Parathyroid adenoma (tissue), 2 donors: ENCODE results near the gene BLCAP.
"Not testable (repeated sequence)": the region's sequence is repeated elsewhere in the genome, so short reads cannot be mapped to it uniquely, and the experiment has no call there.

ENCODE experiments used
- H2AFZ ChIP-seq: fragments of 300-600 bp; sonication (generic); one replicate; pipeline ENCODE4 v1.7.0; 2017; ENCODE audit warnings: antibody characterized with exemption, mild to moderate bottlenecking
- H3K27ac ChIP-seq: fragments of 300-600 bp; sonication (generic); one replicate; pipeline ENCODE4 v1.7.0; 2017
- H3K27me3 ChIP-seq: fragments of 300-600 bp; sonication (generic); one replicate; pipeline ENCODE4 v1.7.0; 2017; ENCODE audit warnings: low read length; ENCODE audit not compliant: control insufficient read depth, insufficient read depth
- H3K36me3 ChIP-seq: fragments of 300-600 bp; sonication (generic); one replicate; pipeline ENCODE4 v1.7.0; 2017; ENCODE audit warnings: low read length; ENCODE audit not compliant: control insufficient read depth, insufficient read depth
- H3K4me1 ChIP-seq: fragments of 300-600 bp; sonication (generic); one replicate; pipeline ENCODE4 v1.7.0; 2017; ENCODE audit warnings: control low read depth
- H3K4me2 ChIP-seq: fragments of 300-600 bp; sonication (generic); one replicate; pipeline ENCODE4 v1.7.0; 2017; ENCODE audit warnings: low read length
- H3K4me3 ChIP-seq: fragments of 300-600 bp; sonication (generic); one replicate; pipeline ENCODE4 v1.7.0; 2017; ENCODE audit warnings: low read depth, low read length
- H3K79me2 ChIP-seq: fragments of 300-600 bp; sonication (generic); one replicate; pipeline ENCODE4 v1.7.0; 2017; ENCODE audit warnings: control low read depth
- H3K9ac ChIP-seq: fragments of 300-600 bp; sonication (generic); one replicate; pipeline ENCODE4 v1.7.0; 2017; ENCODE audit warnings: mild to moderate bottlenecking
- H3K9me3 ChIP-seq: fragments of 300-600 bp; sonication (generic); one replicate; pipeline ENCODE4 v1.7.0; 2017; ENCODE audit warnings: low read length; ENCODE audit not compliant: control insufficient read depth
- TF ChIP-seq, protein P1 (sequence below): fragments of 300-600 bp; sonication (generic); IDR thresholded peaks from one replicate; pipeline ENCODE4 v1.7.0; 2017; ENCODE audit warnings: antibody characterized with exemption, mild to moderate bottlenecking
- donor health status: primary hyperparathyroidism.

The BLCAP gene

DNA sequence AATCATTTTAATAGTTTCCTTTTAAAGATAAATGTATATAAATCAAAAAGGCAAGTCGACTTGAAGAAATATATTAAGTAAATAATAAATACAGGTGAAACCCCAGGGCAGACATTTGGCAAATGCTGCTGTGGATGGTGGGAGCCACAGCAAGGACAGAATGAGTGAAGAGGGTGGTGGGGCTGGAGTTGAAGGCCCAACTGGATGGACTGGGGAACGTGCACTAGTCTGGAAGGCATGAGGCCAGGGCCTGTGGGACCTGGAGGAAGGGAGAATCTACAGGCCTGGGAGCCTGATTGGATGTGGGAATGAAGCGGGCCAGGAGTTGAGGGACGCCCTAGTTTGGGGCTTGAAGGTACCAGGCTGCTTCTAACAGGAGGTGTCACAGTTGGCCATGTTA is 30.6 kb upstream of the BLCAP start:
- no peaks in the 10 kb centered on the region for H3K9me3 ChIP-seq
- H3K9ac ChIP-seq: no peak overlapping the region
- no peaks in the 10 kb centered on the region for H3K4me1 ChIP-seq
- H3K36me3 ChIP-seq: no peaks in the 10 kb centered on the region
- TF ChIP-seq, protein P1, sequence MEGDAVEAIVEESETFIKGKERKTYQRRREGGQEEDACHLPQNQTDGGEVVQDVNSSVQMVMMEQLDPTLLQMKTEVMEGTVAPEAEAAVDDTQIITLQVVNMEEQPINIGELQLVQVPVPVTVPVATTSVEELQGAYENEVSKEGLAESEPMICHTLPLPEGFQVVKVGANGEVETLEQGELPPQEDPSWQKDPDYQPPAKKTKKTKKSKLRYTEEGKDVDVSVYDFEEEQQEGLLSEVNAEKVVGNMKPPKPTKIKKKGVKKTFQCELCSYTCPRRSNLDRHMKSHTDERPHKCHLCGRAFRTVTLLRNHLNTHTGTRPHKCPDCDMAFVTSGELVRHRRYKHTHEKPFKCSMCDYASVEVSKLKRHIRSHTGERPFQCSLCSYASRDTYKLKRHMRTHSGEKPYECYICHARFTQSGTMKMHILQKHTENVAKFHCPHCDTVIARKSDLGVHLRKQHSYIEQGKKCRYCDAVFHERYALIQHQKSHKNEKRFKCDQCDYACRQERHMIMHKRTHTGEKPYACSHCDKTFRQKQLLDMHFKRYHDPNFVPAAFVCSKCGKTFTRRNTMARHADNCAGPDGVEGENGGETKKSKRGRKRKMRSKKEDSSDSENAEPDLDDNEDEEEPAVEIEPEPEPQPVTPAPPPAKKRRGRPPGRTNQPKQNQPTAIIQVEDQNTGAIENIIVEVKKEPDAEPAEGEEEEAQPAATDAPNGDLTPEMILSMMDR: no peak
- H2AFZ ChIP-seq: no peak overlapping the region
- no peak overlapping the region for H3K27ac ChIP-seq
- no peaks in the 10 kb centered on the region for H3K27me3 ChIP-seq
- no peak overlapping the region for H3K4me2 ChIP-seq
- no peaks in the 10 kb centered on the region for H3K79me2 ChIP-seq
- H3K4me3 ChIP-seq: no peak overlapping the region

DNA sequence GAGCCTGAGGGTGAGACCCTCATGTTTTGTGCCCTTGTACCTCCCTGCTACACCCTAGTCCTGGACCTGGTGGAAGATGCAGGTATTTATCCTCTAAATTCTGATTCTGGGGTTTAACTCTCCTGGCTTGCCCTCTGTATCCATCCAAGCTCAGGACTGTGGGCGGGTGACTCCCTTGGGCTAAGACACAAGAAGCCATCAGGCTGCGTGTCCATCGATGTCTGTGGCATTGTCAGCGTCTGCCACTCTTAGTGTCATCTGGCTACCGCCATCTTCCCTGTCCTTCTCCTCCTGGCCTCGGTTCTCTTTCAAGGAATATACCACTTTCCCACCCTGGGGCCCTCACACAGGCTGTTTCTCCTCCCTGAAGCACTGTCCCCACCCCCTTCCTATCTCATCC is 28.9 kb upstream of the BLCAP start:
- H3K9me3 ChIP-seq: no peaks in the 10 kb centered on the region
- H3K79me2 ChIP-seq: no peaks in the 10 kb centered on the region
- no peak overlapping the region for H2AFZ ChIP-seq
- H3K4me3 ChIP-seq: no peak overlapping the region
- TF ChIP-seq, protein P1: no peak
- no peak overlapping the region for H3K9ac ChIP-seq
- no peak overlapping the region for H3K27ac ChIP-seq
- no peaks in the 10 kb centered on the region for H3K4me1 ChIP-seq
- no peak overlapping the region for H3K4me2 ChIP-seq
- no peaks in the 10 kb centered on the region for H3K36me3 ChIP-seq
- no peaks in the 10 kb centered on the region for H3K27me3 ChIP-seq

DNA sequence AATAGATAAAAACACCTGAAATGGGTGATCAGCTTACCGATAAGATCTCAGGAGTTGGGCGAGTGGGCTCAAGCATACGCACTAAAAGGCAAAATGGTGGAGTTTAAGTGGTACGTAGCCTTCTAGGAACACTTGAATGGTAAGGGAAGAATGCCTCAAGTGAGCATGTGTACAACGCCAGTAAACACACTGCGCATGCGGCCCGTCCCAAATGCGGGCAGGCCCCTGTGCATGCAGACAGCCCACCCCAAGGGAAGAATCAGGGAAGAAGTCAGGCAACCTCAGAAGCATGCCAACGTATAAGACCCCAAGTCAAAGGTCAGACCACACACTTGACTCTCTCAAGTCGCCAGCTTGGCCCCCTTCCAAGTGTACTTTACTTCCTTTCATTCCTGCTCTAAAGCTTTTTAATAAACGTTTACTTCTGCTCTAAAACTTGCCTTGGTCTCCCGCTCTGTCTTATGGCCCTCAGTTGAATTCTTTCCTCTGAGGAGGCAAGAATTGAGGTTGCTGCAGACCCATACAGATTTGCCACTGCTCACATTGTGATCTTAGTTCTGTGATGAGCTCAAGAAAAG is 27.1 kb upstream of the BLCAP start:
- H3K4me3 ChIP-seq, H2AFZ ChIP-seq, H3K27me3 ChIP-seq, H3K9me3 ChIP-seq, H3K27ac ChIP-seq, H3K4me2 ChIP-seq, H3K36me3 ChIP-seq, H3K79me2 ChIP-seq, H3K4me1 ChIP-seq, H3K9ac ChIP-seq: not testable (repeated sequence)

DNA sequence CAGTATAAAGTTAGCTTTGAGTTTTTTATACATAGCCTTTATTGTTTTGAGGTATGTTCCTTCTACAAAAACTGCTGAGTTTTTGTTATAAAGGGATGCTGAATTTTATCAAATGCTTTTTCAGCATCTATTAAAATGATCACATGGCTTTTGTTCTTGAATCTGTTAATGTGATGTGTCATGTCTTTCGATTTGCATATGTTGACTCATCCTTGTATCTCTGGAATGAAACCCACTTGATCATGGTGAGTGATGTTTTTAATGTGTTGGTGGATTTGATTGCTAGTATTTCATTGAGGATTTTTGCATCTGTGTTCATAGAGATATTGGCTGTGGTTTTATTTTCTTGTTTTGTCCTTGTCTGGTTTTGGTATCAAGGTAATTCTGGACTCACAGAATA is 24.7 kb upstream of the BLCAP start:
- no peak overlapping the region for H3K9ac ChIP-seq
- no peaks in the 10 kb centered on the region for H3K36me3 ChIP-seq
- H3K9me3 ChIP-seq: no peaks in the 10 kb centered on the region
- no peak overlapping the region for H2AFZ ChIP-seq
- no peaks in the 10 kb centered on the region for H3K4me1 ChIP-seq
- TF ChIP-seq, protein P1: no peak
- H3K27ac ChIP-seq: no peak overlapping the region
- no peak overlapping the region for H3K4me2 ChIP-seq
- no peaks in the 10 kb centered on the region for H3K27me3 ChIP-seq
- H3K4me3 ChIP-seq: no peak overlapping the region
- H3K79me2 ChIP-seq: no peaks in the 10 kb centered on the region

DNA sequence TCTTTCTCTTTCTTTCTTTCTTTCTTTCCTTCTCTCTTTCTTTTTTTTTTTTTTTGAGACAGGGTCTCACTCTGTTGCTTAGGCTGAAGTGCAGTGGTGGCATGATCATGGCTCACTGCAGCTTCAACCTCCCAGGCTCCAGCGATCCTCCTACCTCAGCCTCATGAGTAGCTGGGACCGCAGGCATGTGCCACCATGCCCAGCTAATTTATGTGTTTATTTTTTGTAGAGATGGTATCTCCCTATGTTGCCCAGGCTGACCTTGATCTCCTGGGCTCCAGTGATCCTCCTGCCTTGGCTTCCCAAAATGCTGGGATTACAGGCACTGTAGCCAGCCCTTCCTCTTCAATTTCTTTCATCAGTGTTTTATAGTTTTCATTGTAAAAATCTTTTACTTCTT is 24.0 kb upstream of the BLCAP start:
- not testable (repeated sequence) for H3K9me3 ChIP-seq

DNA sequence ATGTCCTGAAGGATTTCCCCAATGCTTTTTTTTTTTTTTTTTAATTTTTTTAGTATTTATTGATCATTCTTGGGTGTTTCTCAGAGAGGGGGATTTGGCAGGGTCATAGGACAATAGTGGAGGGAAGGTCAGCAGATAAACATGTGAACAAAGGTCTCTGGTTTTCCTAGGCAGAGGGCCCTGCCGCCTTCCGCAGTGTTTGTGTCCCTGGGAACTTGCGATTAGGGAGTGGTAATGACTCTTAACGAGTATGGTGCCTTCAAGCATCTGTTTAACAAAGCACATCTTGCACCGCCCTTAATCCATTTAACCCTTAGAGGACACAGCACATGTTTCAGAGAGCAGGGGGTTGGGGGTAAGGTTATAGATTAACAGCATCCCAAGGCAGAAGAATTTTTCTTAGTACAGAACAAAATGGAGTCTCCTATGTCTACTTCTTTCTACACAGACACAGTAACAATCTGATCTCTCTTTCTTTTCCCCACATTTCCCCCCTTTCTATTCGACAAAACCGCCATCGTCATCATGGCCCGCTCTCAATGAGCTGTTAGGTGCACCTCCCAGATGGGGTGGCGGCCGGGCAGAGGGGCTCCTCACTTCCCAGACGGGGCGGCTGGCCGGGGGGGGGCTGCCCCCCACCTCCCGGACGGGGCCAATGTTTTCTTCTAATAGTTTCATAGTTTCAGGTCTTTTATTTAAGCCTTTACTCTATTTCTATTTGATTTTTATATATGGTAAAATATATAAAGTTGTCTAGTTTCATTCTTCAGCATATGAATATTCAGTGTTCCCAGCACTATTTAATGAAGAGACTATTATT is 22.6 kb upstream of the BLCAP start:
- H3K36me3 ChIP-seq, H2AFZ ChIP-seq, H3K27ac ChIP-seq, H3K79me2 ChIP-seq, H3K9me3 ChIP-seq, H3K27me3 ChIP-seq, H3K9ac ChIP-seq, H3K4me3 ChIP-seq, H3K4me2 ChIP-seq, H3K4me1 ChIP-seq: not testable (repeated sequence)

More for the DNA sequence above, 24.0 kb upstream of the BLCAP start:
- H3K79me2 ChIP-seq, H3K36me3 ChIP-seq, H2AFZ ChIP-seq, H3K4me2 ChIP-seq, H3K27me3 ChIP-seq, H3K4me3 ChIP-seq, H3K4me1 ChIP-seq, H3K27ac ChIP-seq, H3K9ac ChIP-seq: not testable (repeated sequence)
